GM12875 (cell line): ENCODE data around the gene APRT.

Source experiments
- H3K4me3 ChIP-seq: one replicate; pipeline ENCODE4 v1.5.1; 2011; ENCODE audit warnings: low read depth, low read length, control low read depth
- CTCF ChIP-seq: IDR thresholded peaks from 2 replicates; pipeline ENCODE4 v1.5.1; 2011; ENCODE audit warnings: low read depth, mild to moderate bottlenecking, control low read depth, inconsistent platforms, low read length, moderate library complexity, borderline replicate concordance; ENCODE audit not compliant: insufficient read depth

Gene APRT

GRCh38 chr16:88779406-88780141, 32.2 kb downstream of the APRT start:
- H3K4me3 ChIP-seq, result no peak overlapping the region
- TF ChIP-seq CTCF, result no peak

GRCh38 chr16:88778541-88779065, 33.1 kb downstream of the APRT start:
- no peak for TF ChIP-seq CTCF
- no peak overlapping the region for H3K4me3 ChIP-seq

- H3K4me3 ChIP-seq, result no peak overlapping the region
- TF ChIP-seq CTCF, result no peak
Observed at GRCh38 chr16:88778271-88778525, 33.5 kb downstream of the APRT start.

- TF ChIP-seq CTCF, result no peak
- no peak overlapping the region for H3K4me3 ChIP-seq
Observed at GRCh38 chr16:88777471-88778270, 34.1 kb downstream of the APRT start.

GRCh38 chr16:88775825-88776224, 35.9 kb downstream of the APRT start:
- no peak for TF ChIP-seq CTCF

GRCh38 chr16:88774544-88775393, 37.0 kb downstream of the APRT start:
- H3K4me3 ChIP-seq, result no peak overlapping the region
- TF ChIP-seq CTCF, result no peak

More at GRCh38 chr16:88775825-88776224, 35.9 kb downstream of the APRT start:
- H3K4me3 ChIP-seq, result no peak overlapping the region
